HEK293T (cell line): ENCODE data around the gene GFRA1.
"Not testable (repeated sequence)": the region's sequence is repeated elsewhere in the genome, so short reads cannot be mapped to it uniquely, and the experiment has no call there.

Experiments used
- CTCF ChIA-PET: fragments of 350-600 bp; formaldehyde crosslinking; extraction: SDS; loops from one replicate; lab custom pipeline; 2021; ENCODE audit warnings: antibody characterized with exemption, inconsistent platforms; lab: Yijun Ruan, JAX
- POLR2A ChIA-PET: fragments of 350-600 bp; formaldehyde crosslinking; extraction: SDS; loops from one replicate; lab custom pipeline; 2020; ENCODE audit warnings: antibody characterized with exemption, inconsistent platforms; lab: Yijun Ruan, JAX
- DNase-seq: peaks from one replicate; pipeline ENCODE4 v3.0.0; 2012; ENCODE audit warnings: mixed read lengths; ENCODE audit errors: extremely low spot score
- ARNT ChIP-seq: fragments of 450-650 bp; IDR thresholded peaks from 2 replicates; pipeline ENCODE4 v1.6.1; 2017; ENCODE audit warnings: mild to moderate bottlenecking
- BHLHE40 ChIP-seq: fragments of 450-650 bp; IDR thresholded peaks from 2 replicates; pipeline ENCODE4 v1.6.1; 2016; ENCODE audit warnings: mild to moderate bottlenecking, moderate library complexity, borderline replicate concordance
- CTBP1 ChIP-seq: fragments of 450-650 bp; IDR thresholded peaks from 2 replicates; pipeline ENCODE4 v1.6.1; 2016; ENCODE audit warnings: borderline replicate concordance
- ELF4 ChIP-seq: fragments of 450-650 bp; IDR thresholded peaks from 2 replicates; pipeline ENCODE4 v1.6.1; 2017; ENCODE audit warnings: antibody characterized with exemption
- FOXA1 ChIP-seq: fragments of 450-650 bp; IDR thresholded peaks from 2 replicates; pipeline ENCODE4 v1.6.1; 2016; ENCODE audit warnings: mild to moderate bottlenecking
- FOXK2 ChIP-seq: fragments of 450-650 bp; IDR thresholded peaks from 2 replicates; pipeline ENCODE4 v1.6.1; 2016; ENCODE audit warnings: mild to moderate bottlenecking
- FOXM1 ChIP-seq: fragments of 450-650 bp; IDR thresholded peaks from 2 replicates; pipeline ENCODE4 v1.6.1; 2017; ENCODE audit warnings: mild to moderate bottlenecking, borderline replicate concordance
- HDGF ChIP-seq: fragments of 450-650 bp; IDR thresholded peaks from 2 replicates; pipeline ENCODE4 v1.6.1; 2017; ENCODE audit warnings: antibody characterized with exemption, borderline replicate concordance
- L3MBTL2 ChIP-seq: fragments of 450-650 bp; conservative IDR thresholded peaks from 2 replicates; pipeline ENCODE4 v1.6.1; 2016; ENCODE audit warnings: mild to moderate bottlenecking
- LEF1 ChIP-seq: fragments of 450-650 bp; IDR thresholded peaks from 2 replicates; pipeline ENCODE4 v1.6.1; 2017; ENCODE audit warnings: mild to moderate bottlenecking, borderline replicate concordance
- NFRKB ChIP-seq: fragments of 450-650 bp; IDR thresholded peaks from 2 replicates; pipeline ENCODE4 v1.6.1; 2016; ENCODE audit warnings: mild to moderate bottlenecking, moderate library complexity
- SP1 ChIP-seq: fragments of 450-650 bp; IDR thresholded peaks from 2 replicates; pipeline ENCODE4 v1.6.1; 2017
- SUZ12 ChIP-seq: fragments of 450-650 bp; IDR thresholded peaks from 2 replicates; pipeline ENCODE4 v1.6.1; 2016; ENCODE audit warnings: mild to moderate bottlenecking
- TARDBP ChIP-seq: fragments of 450-650 bp; IDR thresholded peaks from 2 replicates; pipeline ENCODE4 v1.6.1; 2016
- ZNF384 ChIP-seq: fragments of 450-650 bp; IDR thresholded peaks from 2 replicates; pipeline ENCODE4 v1.6.1; 2016
- TF ChIP-seq, protein P1 (sequence below): fragments of 450-650 bp; IDR thresholded peaks from 2 replicates; pipeline ENCODE4 v1.6.1; 2016

GFRA1 gene

DNA sequence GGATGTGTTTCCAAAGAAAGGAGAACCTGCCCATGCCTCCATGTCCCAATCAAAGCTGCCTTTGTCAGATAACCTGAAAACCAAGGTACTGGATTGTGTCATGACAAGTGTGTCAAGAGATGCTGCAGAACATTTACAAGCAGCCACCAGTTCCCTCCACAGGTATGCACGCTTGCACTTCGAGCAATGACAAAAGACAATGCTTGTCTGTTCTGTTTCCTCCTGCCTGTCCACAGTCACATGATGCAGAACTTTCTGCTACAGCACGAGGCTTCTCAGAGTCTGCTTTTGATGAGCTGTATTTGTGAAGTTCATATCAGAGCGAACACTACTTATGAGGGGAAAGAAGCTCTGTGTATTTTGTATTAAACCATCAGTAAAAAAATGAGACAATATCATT is 209.9 kb downstream of the GFRA1 start:
- DNase-seq, result no peak
- CTCF ChIA-PET, result no interaction called here
- TF ChIP-seq FOXM1 (no peak), FOXK2 (no peak), HDGF (no peak), NFRKB (no peak), ZNF384 (no peak), FOXA1 (no peak), SP1 (no peak), LEF1 (no peak), ELF4 (no peak), ARNT (no peak), TARDBP (no peak), CTBP1 (no peak), L3MBTL2 (no peak), BHLHE40 (no peak), SUZ12 (no peak)
- TF ChIP-seq, protein P1, sequence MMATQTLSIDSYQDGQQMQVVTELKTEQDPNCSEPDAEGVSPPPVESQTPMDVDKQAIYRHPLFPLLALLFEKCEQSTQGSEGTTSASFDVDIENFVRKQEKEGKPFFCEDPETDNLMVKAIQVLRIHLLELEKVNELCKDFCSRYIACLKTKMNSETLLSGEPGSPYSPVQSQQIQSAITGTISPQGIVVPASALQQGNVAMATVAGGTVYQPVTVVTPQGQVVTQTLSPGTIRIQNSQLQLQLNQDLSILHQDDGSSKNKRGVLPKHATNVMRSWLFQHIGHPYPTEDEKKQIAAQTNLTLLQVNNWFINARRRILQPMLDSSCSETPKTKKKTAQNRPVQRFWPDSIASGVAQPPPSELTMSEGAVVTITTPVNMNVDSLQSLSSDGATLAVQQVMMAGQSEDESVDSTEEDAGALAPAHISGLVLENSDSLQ, result no peak
- POLR2A ChIA-PET, result no interaction called here

DNA sequence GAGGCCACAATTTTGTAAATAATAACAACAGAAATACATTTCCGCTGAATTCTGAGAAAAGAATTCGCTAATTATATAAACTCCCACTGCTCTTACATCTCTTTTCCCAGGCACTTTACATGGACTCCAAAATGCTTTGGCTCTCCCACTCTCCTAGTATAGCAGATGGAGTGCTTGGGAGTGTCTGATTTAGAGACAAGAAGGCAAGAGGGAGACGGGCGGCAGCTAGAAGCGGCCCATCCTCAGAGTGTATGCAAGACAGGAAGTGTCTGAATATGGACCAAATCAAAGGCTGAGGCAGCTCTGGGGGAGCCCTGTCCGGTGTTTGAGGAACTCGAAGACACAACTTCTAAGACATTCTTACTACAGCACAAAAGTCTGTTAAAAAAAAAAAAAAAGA is 212.1 kb downstream of the GFRA1 start:
- DNase-seq, result no peak
- ChIA-PET CTCF (no interaction called here), POLR2A (no interaction called here)
- TF ChIP-seq ARNT (no peak), FOXA1 (no peak)

DNA sequence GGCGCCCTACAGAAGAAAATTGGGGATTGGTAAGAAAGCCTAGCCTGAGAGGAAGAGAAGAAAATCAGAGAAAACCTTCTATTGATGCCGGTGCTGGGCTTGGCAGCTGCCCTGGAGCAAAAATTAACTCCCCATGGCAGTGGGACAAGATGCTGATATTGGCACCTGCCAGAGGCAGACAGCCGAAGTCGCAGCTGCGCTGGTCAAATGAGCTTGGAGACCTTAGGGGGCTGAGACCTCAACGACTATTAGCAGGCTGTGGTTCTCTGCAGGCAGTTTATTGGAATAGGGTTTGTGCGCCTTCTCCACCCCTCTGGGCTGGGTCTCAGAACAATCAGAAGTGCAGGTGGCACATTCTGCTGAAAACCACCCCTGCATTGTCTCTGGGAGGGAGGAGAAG is 213.7 kb downstream of the GFRA1 start:
- ChIA-PET CTCF (no interaction called here), POLR2A (no interaction called here)
- TF ChIP-seq SUZ12 (no peak), TARDBP (no peak), HDGF (no peak), SP1 (no peak), ZNF384 (no peak), L3MBTL2 (no peak), CTBP1 (no peak), FOXA1 (no peak), ELF4 (no peak), LEF1 (no peak), NFRKB (no peak), FOXM1 (no peak), ARNT (no peak)
- TF ChIP-seq, protein P1, result no peak
- no peak for DNase-seq

DNA sequence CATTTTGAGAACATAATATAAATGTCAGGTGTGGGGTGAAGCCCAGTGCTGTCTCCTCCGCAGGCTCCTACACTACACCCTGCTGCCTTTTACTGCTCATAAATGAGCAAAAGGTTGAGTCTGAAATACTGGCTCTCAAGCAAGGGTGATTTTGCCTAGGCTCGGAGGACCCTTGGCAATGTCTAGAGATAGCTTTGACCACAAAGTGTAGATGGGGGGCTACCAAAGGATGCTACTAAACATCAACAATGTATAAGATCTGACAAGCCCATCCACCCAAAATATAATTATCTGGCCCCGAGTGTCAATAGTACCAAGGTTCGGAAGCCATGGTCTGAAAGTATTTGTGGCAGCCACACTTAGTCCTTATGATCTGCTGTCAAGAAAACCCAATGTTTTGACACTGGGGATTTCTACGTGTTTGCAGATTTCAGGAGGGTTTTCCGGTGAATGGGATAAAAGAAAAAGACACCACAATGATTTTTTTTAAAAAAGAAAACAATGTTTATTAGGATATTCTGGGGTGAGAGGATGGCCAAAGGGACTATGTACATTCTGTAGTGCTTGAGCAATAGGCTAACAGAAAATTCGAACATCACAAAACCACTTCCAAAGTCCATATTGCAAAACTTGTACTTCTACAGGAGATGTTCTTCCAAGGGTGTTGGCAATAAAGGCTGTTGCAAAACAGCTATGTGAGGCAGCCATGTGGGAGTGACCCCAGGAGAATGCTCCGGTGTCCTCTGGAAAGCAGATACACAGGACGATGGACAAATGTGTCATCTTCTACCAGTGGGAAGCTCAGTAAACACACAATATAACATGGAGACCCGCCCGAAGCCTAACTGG is 216.3 kb downstream of the GFRA1 start:
- TF ChIP-seq HDGF, result no peak
- no peak for TF ChIP-seq ARNT
- no peak for TF ChIP-seq SUZ12
- TF ChIP-seq L3MBTL2, result no peak
- no peak for TF ChIP-seq ZNF384
- no peak for TF ChIP-seq LEF1
- no peak for TF ChIP-seq CTBP1
- TF ChIP-seq FOXK2, result no peak
- TF ChIP-seq, protein P1, result no peak
- TF ChIP-seq TARDBP, result no peak
- no peak for TF ChIP-seq FOXA1
- no peak for TF ChIP-seq FOXM1
- no peak for TF ChIP-seq SP1
- TF ChIP-seq NFRKB, result no peak
- POLR2A ChIA-PET, result no interaction called here
- DNase-seq, result no peak
- CTCF ChIA-PET, result interaction anchor here (0.6 kb wide), 1 partner anchor 78 kb away, joined by 4 read pairs; no protein-coding TSS in a partner anchor

DNA sequence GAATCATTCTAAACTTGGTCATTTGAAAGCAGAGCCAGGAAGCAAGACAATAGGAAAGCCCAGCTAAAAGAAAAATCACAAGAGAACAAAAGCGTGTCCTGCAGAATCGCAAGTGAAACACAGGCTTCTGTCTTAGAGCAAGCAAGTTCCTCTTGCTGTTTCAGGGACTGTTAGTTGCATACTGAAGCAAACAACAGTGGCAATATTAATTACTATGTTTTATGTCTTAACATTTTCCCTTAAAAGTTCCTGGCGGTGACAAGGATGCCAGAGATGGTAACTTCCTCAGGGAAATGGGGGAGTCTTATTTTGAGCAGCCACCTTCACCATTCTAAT is 217.1 kb downstream of the GFRA1 start:
- TF ChIP-seq FOXK2 (no peak), NFRKB (no peak), ARNT (no peak), HDGF (no peak)
- CTCF ChIA-PET, result no interaction called here
- POLR2A ChIA-PET, result no interaction called here
- no peak for DNase-seq

DNA sequence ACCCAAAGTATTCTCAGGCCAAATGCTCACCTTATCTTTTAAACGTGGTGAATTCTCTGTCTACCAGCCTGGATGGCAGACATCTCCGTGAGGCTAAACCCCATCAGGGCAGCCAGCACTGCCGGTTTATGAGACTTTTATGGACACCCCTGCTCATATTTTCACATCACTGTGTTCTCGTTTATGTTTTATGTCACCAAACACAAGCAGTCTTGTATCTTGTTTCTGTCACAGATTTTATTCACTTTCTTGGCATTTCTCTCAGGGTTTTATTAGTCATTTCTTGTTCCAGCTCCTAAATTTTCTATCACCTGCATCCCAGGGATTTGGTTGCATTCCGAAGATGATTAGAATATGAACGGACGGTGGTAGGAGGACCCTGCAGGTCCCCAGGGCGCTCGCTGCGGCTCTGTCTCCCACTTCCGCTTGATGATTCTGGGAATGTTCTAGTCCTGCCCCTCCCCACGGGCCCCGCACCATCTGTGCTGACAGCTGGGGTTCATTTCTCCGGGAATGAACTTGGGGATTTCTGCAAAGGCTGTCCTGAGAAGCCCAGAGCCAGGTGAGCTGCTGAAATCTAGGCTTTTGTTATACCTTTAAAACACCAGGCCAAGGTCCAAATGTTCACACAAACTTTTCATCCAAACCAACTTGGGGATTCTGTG is 217.6 kb downstream of the GFRA1 start:
- TF ChIP-seq HDGF (no peak), SUZ12 (no peak), TARDBP (no peak), SP1 (no peak)
- DNase-seq, result no peak
- POLR2A ChIA-PET, result no interaction called here
- CTCF ChIA-PET, result no interaction called here

DNA sequence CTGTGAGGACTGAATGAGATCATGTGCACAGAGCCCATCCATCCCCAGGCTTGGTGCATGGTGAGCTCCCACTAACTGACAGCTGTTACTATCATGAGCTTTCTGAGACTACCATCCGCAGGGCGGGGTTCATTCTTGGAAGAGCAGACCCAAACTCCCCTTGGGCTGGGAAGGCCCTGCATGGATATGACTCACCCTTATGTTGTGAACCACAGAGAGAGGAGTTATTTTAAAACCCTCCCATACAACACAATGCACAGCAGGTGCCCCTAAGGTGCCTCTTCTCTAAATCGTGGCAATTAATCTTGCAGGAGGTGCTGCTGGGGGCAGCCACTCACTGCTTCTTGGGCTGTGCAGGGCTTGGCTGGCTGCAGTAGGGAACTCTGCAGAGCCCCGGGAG is 219.1 kb downstream of the GFRA1 start:
- CTCF ChIA-PET, result no interaction called here

DNA sequence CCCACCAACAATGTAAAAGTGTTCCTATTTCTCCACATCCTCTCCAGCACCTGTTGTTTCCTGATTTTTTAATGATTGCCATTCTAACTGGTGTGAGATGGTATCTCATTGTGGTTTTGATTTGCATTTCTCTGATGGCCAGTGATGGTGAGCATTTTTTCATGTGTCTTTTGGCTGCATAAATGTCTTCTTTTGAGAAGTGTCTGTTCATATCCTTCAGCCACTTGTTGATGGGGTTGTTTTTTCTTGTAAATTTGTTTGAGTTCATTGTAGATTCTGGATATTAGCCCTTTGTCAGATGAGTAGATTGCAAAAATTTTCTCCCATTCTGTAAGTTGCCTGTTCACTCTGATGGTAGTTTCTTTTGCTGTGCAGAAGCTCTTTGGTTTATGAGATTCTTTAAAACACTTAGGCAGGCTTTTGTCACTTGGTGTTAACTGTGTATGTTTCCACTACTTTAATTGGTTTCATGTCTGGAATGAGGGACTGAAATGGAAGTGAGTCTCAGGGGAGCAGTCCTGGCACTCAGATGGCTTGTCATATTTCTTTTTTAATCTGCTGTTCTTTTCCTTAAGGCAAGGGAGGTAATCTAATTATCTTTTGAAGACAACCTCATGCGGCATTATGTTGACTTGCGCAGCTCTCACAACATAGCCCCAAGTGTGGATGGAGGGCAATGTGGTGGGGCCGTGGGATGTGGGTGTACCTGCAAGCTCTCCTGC is 219.8 kb downstream of the GFRA1 start:
- DNase-seq, POLR2A ChIA-PET, CTCF ChIA-PET: not testable (repeated sequence)

More for the DNA sequence above, 219.1 kb downstream of the GFRA1 start:
- TF ChIP-seq CTBP1, result no peak
- TF ChIP-seq LEF1, result no peak
- no peak for TF ChIP-seq HDGF
- TF ChIP-seq FOXA1, result no peak
- TF ChIP-seq SP1, result no peak
- TF ChIP-seq NFRKB, result no peak
- TF ChIP-seq BHLHE40, result no peak
- TF ChIP-seq L3MBTL2, result no peak
- TF ChIP-seq SUZ12, result no peak
- TF ChIP-seq, protein P1, result no peak
- TF ChIP-seq TARDBP, result no peak
- no peak for TF ChIP-seq ELF4
- no peak for TF ChIP-seq ARNT
- no peak for TF ChIP-seq FOXM1
- TF ChIP-seq ZNF384, result no peak
- no peak for TF ChIP-seq FOXK2
- no peak for DNase-seq
- POLR2A ChIA-PET, result no interaction called here

DNA sequence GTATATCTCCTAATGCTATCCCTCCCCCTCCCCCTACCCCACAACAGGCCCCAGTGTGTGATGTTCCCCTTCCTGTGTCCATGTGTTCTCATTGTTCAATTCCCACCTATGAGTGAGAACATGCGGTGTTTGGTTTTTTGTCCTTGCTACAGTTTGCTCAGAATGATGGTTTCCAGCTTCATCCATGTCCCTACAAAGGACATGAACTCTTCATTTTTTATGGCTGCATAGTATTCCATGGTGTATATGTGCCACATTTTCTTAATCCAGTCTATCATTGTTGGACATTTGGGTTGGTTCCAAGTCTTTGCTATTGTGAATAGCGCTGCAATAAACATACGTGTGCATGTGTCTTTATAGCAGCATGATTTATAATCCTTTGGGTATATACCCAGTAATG is 220.5 kb downstream of the GFRA1 start:
- DNase-seq, CTCF ChIA-PET, POLR2A ChIA-PET: not testable (repeated sequence)
